Gastrocnemius medialis (tissue), 4 donors: Measurements from ENCODE around the gene ANKS1B.

Experiments
- POLR2A ChIP-seq, 2 donors: fragments of 450-650 bp; IDR thresholded peaks; one replicate each; pipeline ENCODE4 v1.6.1; 2017; ENCODE audit warnings: antibody characterized with exemption in 2 of 2, mild to moderate bottlenecking in 2 of 2, moderate library complexity in 2 of 2
- TF ChIP-seq, protein P1 (sequence below), 5 experiments: fragments of 450-650 bp in 3 of 5; fragments of 200-600 bp in 2 of 5; sonication (generic) in 2 of 5; IDR thresholded peaks in 4 of 5; conservative IDR thresholded peaks in 1 of 5; 1 replicate in 4 of 5; 2 replicates in 1 of 5; pipeline ENCODE4 v1.5.1; 2016 to 2019; ENCODE audit warnings: antibody characterized with exemption in 5 of 5, mild to moderate bottlenecking in 3 of 5, moderate library complexity in 3 of 5

DNA sequence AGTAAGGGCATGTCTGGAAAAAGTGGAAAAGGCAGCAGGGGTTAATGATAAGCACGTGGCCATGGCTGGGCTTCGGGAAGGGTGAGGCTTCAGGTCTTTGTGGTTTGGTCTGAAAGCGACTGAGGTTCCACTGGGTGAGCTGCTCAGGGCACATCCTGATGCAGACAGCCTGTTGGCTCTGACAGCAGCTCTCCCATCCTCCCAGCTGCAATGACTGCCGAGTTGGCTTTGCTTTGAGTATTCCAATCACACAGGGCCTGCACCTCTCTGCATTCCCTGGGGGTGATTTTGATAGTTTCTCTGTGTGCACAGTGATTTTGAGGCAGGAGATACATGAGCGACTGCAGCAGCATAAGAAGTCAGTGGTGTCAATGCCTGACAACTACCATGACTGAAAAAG is 948.9 kb downstream of the ANKS1B start:
- TF ChIP-seq, protein P1, sequence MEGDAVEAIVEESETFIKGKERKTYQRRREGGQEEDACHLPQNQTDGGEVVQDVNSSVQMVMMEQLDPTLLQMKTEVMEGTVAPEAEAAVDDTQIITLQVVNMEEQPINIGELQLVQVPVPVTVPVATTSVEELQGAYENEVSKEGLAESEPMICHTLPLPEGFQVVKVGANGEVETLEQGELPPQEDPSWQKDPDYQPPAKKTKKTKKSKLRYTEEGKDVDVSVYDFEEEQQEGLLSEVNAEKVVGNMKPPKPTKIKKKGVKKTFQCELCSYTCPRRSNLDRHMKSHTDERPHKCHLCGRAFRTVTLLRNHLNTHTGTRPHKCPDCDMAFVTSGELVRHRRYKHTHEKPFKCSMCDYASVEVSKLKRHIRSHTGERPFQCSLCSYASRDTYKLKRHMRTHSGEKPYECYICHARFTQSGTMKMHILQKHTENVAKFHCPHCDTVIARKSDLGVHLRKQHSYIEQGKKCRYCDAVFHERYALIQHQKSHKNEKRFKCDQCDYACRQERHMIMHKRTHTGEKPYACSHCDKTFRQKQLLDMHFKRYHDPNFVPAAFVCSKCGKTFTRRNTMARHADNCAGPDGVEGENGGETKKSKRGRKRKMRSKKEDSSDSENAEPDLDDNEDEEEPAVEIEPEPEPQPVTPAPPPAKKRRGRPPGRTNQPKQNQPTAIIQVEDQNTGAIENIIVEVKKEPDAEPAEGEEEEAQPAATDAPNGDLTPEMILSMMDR (IDR thresholded peaks at IDR 0.05 in 4 of 5, conservative IDR thresholded peaks at IDR 0.05 in 1 of 5) = no peak
- TF ChIP-seq POLR2A (IDR thresholded peaks at IDR 0.05) = no peak
